Pericardium fibroblast (primary cell): ENCODE measurements around the gene PAQR7. TPM values are rescaled to one million over a fixed set of nuclear protein-coding genes. Genes with fewer than 3 reads are reported as not detected.

Experiments used
- total RNA-seq: library from RNA; depleted of rRNA; stranded (reverse); fragments of >200 nt; gene quantifications from 2 replicates; pipeline ENCODE4 v1.2.3, GENCODE V29; 2015

PAQR7 gene
- total RNA-seq: 6.1 and 7.2 TPM in 2 replicates

GRCh38 chr1:25875154-25875855 is at the start of gene PAQR7:
PAQR7 (minus strand) TSS chr1:25875708; CDS start chr1:25863839, 11,869 bp downstream.

GRCh38 chr1:25905680-25906643 is 30.5 kb upstream of the PAQR7 start, which contains the start of gene STMN1:
STMN1 (minus strand) TSS chr1:25906419; CDS start chr1:25904676, 1,743 bp downstream.

GRCh38 chr1:25858906-25859789 is 16.4 kb downstream of the PAQR7 start, which contains the start of gene AUNIP:
AUNIP (minus strand) TSS chr1:25859457; CDS start chr1:25859357, 100 bp downstream.

GRCh38 chr1:25819491-25820246 is 55.8 kb downstream of the PAQR7 start, which contains the start of gene MTFR1L:
MTFR1L (plus strand) TSS chr1:25819954; CDS start chr1:25823105, 3,151 bp downstream.

Other genes starting within 250 kb of the PAQR7 start
- gene SELENON, start 75.5 kb downstream of the PAQR7 start, total RNA-seq: 50.8 and 67.0 TPM in 2 replicates
- gene MTFR1L, start 55.8 kb downstream of the PAQR7 start, total RNA-seq: 47.6 and 48.3 TPM in 2 replicates
- 0.58 TPM in 1 of 2 replicates, not detected in the other for gene AUNIP, start 16.3 kb downstream of the PAQR7 start, total RNA-seq
- 17.9 and 26.3 TPM in 2 replicates for gene STMN1, start 30.7 kb upstream of the PAQR7 start, total RNA-seq
- gene PAFAH2, start 122.4 kb upstream of the PAQR7 start, total RNA-seq: 2.3 and 3.2 TPM in 2 replicates
- 0.12 and 0.60 TPM in 2 replicates for gene EXTL1, start 146.1 kb upstream of the PAQR7 start, total RNA-seq
- not detected in 2 replicates for gene SLC30A2, start 170.4 kb upstream of the PAQR7 start, total RNA-seq
- gene TRIM63, start 191.9 kb upstream of the PAQR7 start, total RNA-seq: 0.70 TPM in 1 of 2 replicates, not detected in the other
- 1.7 and 1.9 TPM in 2 replicates for gene PDIK1L, start 236.1 kb upstream of the PAQR7 start, total RNA-seq